ENCODE results near the gene FER1L5.

DNA sequence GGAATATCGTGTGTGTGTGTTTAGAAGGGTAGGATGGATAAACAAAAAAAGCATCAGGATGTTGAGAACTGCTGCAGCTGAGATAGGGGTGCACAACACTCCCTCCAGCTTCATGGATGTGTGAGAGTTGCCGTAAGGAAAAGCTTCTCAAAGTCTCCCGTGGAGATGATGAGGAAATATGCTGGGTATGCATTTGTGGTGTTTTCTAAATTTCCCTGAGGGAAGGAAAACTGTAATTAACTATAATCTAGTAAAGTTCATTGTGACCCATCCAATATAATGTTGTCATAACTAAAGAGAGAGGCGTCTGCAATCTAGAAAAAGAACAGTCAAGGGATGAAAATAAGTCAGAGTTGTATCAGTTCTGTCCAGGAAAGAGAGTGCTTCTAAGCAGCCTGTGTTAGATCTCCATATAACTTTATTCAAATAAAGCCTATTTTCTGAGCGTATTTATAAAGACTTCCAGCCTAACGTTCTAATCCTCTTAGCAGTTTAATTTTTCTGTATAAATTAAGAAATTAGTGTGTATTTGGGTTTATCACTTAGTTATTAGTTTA, 104.6 kb downstream of the FER1L5 start:
- TF ChIP-seq, protein P1, sequence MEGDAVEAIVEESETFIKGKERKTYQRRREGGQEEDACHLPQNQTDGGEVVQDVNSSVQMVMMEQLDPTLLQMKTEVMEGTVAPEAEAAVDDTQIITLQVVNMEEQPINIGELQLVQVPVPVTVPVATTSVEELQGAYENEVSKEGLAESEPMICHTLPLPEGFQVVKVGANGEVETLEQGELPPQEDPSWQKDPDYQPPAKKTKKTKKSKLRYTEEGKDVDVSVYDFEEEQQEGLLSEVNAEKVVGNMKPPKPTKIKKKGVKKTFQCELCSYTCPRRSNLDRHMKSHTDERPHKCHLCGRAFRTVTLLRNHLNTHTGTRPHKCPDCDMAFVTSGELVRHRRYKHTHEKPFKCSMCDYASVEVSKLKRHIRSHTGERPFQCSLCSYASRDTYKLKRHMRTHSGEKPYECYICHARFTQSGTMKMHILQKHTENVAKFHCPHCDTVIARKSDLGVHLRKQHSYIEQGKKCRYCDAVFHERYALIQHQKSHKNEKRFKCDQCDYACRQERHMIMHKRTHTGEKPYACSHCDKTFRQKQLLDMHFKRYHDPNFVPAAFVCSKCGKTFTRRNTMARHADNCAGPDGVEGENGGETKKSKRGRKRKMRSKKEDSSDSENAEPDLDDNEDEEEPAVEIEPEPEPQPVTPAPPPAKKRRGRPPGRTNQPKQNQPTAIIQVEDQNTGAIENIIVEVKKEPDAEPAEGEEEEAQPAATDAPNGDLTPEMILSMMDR (IDR thresholded peaks at IDR 0.05) = no peak
- TF ChIP-seq POLR2A (IDR thresholded peaks at IDR 0.05) = no peak
- TF ChIP-seq POLR2AphosphoS5 (IDR thresholded peaks at IDR 0.05) = no peak
